Mucosa of descending colon (tissue), 3 donors: ENCODE measurements around the gene KDM1A. TPM values are rescaled to one million over a fixed set of nuclear protein-coding genes. Genes with fewer than 3 reads are reported as not detected.
"Not testable (repeated sequence)": the region's sequence is repeated elsewhere in the genome, so short reads cannot be mapped to it uniquely, and the experiment has no call there.

ENCODE experiments used
- ATAC-seq: fragments of 200-7000 bp; cut with Tn5 transposase; one replicate; pipeline ENCODE4 v1.9.1; 2020; ENCODE audit warnings: mild to moderate bottlenecking, moderate library complexity
- DNase-seq, 3 donors: peaks; one replicate each; pipeline ENCODE4 v3.0.0-alpha.2; 2020
- H3K36me3 ChIP-seq: fragments of 200-600 bp; one replicate; pipeline ENCODE4 v1.8.0; 2021; ENCODE audit warnings: low read depth, mild to moderate bottlenecking
- H3K4me1 ChIP-seq: fragments of 200-600 bp; one replicate; pipeline ENCODE4 v1.8.0; 2021; ENCODE audit warnings: low read depth, mild to moderate bottlenecking
- H3K4me3 ChIP-seq: fragments of 200-600 bp; one replicate; pipeline ENCODE4 v1.8.0; 2021; ENCODE audit warnings: mild to moderate bottlenecking
- H3K9me3 ChIP-seq: fragments of 200-600 bp; one replicate; pipeline ENCODE4 v1.8.0; 2021; ENCODE audit warnings: mild to moderate bottlenecking
- CTCF ChIP-seq: fragments of 200-600 bp; IDR thresholded peaks from one replicate; pipeline ENCODE4 v1.8.0; 2022; ENCODE audit warnings: antibody characterized with exemption, mild to moderate bottlenecking
- intact Hi-C, 2 donors: fragments of 100-400 bp; cut with DNase I in 1 of 2; cut with micrococcal nuclease in 1 of 2; formaldehyde crosslinking; loops; one replicate each; pipeline versions ENCODE4 v1.11.0 to v1.11.1; 2022; cut with DNase I, micrococcal nuclease
- total RNA-seq, 3 donors: library from RNA; stranded (reverse); fragmentation: NEBNext Ultra II Directional in 2 of 3; extraction: Animal tissue kit (Norgen Biotek cat#: 25700) in 2 of 3; gene quantifications; one replicate each; pipeline versions ENCODE4 v1.2.1 to v1.2.4, GENCODE V29; 2021 to 2023
- donor health status: DM: no; HTN: no; CAD: no; lungs with moderate emphysema.
- donor health status: DM: no; HTN: no; CAD: no.
- donor health status: DM: no; HTN: yes; CAD: no.

The KDM1A gene
- total RNA-seq, 3 donors from 2014 or later: 37.5 to 61.3 (median 49.3) TPM

- Histone ChIP-seq H3K36me3 (no peaks in the 10 kb centered on the region), H3K4me3 (no peak overlapping the region), H3K4me1 (no peaks in the 10 kb centered on the region), H3K9me3 (peaks cover 19% of the 10 kb centered on the region)
- TF ChIP-seq CTCF: no peak
- DNase-seq (no peak), ATAC-seq (no peak)
- intact Hi-C loops: no loop called here
Measured at GRCh38 chr1:22995774-22996173, 23.5 kb upstream of the KDM1A start.

GRCh38 chr1:22997528-22997927 lies 21.7 kb upstream of the KDM1A start:
- H3K4me3 ChIP-seq, DNase-seq, intact Hi-C loops, ATAC-seq, H3K4me1 ChIP-seq, H3K36me3 ChIP-seq: not testable (repeated sequence)
- H3K9me3 ChIP-seq: peaks cover 18% of the 10 kb centered on the region

GRCh38 chr1:23000133-23000532 lies 19.1 kb upstream of the KDM1A start:
- H3K4me3 ChIP-seq, intact Hi-C loops, H3K4me1 ChIP-seq, DNase-seq, ATAC-seq, H3K36me3 ChIP-seq, H3K9me3 ChIP-seq: not testable (repeated sequence)

- intact Hi-C loops, H3K9me3 ChIP-seq, ATAC-seq, DNase-seq, H3K4me1 ChIP-seq, H3K4me3 ChIP-seq, H3K36me3 ChIP-seq: not testable (repeated sequence)
Measured at GRCh38 chr1:23002218-23002617, 17.1 kb upstream of the KDM1A start.

- H3K36me3 ChIP-seq: no peaks in the 10 kb centered on the region
- intact Hi-C loops: no loop called here
- no peak overlapping the region for H3K4me3 ChIP-seq
- H3K9me3 ChIP-seq: peaks cover 6% of the 10 kb centered on the region
- no peaks in the 10 kb centered on the region for H3K4me1 ChIP-seq
- DNase-seq: no peak
- no peak for ATAC-seq
- no peak for TF ChIP-seq CTCF
Measured at GRCh38 chr1:23004112-23004511, 15.2 kb upstream of the KDM1A start.

GRCh38 chr1:23004769-23005168 lies 14.5 kb upstream of the KDM1A start:
- H3K4me3 ChIP-seq, H3K36me3 ChIP-seq, H3K9me3 ChIP-seq, ATAC-seq, intact Hi-C loops, DNase-seq, H3K4me1 ChIP-seq: not testable (repeated sequence)

- H3K9me3 ChIP-seq: no peaks in the 10 kb centered on the region
- intact Hi-C loops: no loop called here
- H3K36me3 ChIP-seq: no peaks in the 10 kb centered on the region
- H3K4me3 ChIP-seq: no peak overlapping the region
- TF ChIP-seq CTCF: no peak
- DNase-seq (no peak), ATAC-seq (no peak)
- no peaks in the 10 kb centered on the region for H3K4me1 ChIP-seq
Measured at GRCh38 chr1:23007106-23007505, 12.2 kb upstream of the KDM1A start.

- TF ChIP-seq CTCF: no peak
- Histone ChIP-seq H3K36me3 (no peaks in the 10 kb centered on the region), H3K4me1 (no peaks in the 10 kb centered on the region), H3K9me3 (no peaks in the 10 kb centered on the region), H3K4me3 (no peak overlapping the region)
- intact Hi-C loops: no loop called here
- ATAC-seq (no peak), DNase-seq (no peak)
Measured at GRCh38 chr1:23008901-23009300, 10.4 kb upstream of the KDM1A start.

GRCh38 chr1:23010025-23010424 lies 9.2 kb upstream of the KDM1A start:
- H3K36me3 ChIP-seq, ATAC-seq, DNase-seq, intact Hi-C loops, H3K9me3 ChIP-seq, H3K4me1 ChIP-seq, H3K4me3 ChIP-seq: not testable (repeated sequence)
